Naive B cell (primary cell): ENCODE data around the gene IDI2. TPM values are rescaled to one million over a fixed set of nuclear protein-coding genes. Genes with fewer than 3 reads are reported as not detected.

ENCODE experiments used
- ATAC-seq, 2 donors: fragments of 150-1000 bp; cut with Tn5 transposase; 2 replicates each; pipeline ENCODE4 v1.10.0; 2021; ENCODE audit warnings: low read depth in 2 of 2, mild to moderate bottlenecking in 2 of 2, moderate library complexity in 2 of 2
- DNase-seq: peaks from one replicate; pipeline ENCODE4 v3.0.0; 2022
- H3K27ac Mint-ChIP-seq, 6 donors: one replicate each; pipeline ENCODE4 v1.8.0; 2020 to 2022; ENCODE audit warnings: mild to moderate bottlenecking in 6 of 6, mixed read lengths in 6 of 6, moderate library complexity in 5 of 6, inconsistent platforms in 2 of 6
- H3K27me3 Mint-ChIP-seq, 3 donors: one replicate each; pipeline ENCODE4 v1.8.0; 2021 to 2022; ENCODE audit warnings: mixed read lengths in 3 of 3, mild to moderate bottlenecking in 1 of 3
- H3K36me3 Mint-ChIP-seq, 2 donors: one replicate each; pipeline ENCODE4 v1.8.0; 2020 to 2022; ENCODE audit warnings: mixed read lengths in 2 of 2, inconsistent platforms in 1 of 2, mild to moderate bottlenecking in 1 of 2
- H3K4me1 Mint-ChIP-seq, 3 donors: one replicate each; pipeline ENCODE4 v1.8.0; 2020 to 2022; ENCODE audit warnings: mixed read lengths in 3 of 3, inconsistent platforms in 1 of 3, mild to moderate bottlenecking in 1 of 3, moderate library complexity in 1 of 3
- H3K4me3 Mint-ChIP-seq, 8 donors: one replicate each; pipeline ENCODE4 v1.8.0; 2020 to 2022; ENCODE audit warnings: mild to moderate bottlenecking in 8 of 8, mixed read lengths in 8 of 8, moderate library complexity in 8 of 8, inconsistent platforms in 2 of 8
- H3K9me3 Mint-ChIP-seq, 7 donors: one replicate each; pipeline ENCODE4 v1.8.0; 2020 to 2022; ENCODE audit warnings: mixed read lengths in 7 of 7, mild to moderate bottlenecking in 5 of 7, inconsistent platforms in 2 of 7, moderate library complexity in 1 of 7
- polyA plus RNA-seq, 6 donors: library from polyadenylated mRNA; unstranded; fragments of 300-500 nt; fragmentation: Illumina TruSeq; gene quantifications; one replicate each; pipeline ENCODE4 v1.2.3, GENCODE V29; 2021; ENCODE audit warnings: low read depth in 6 of 6

Gene IDI2
- polyA plus RNA-seq, 6 donors from 2014 or later = not detected

DNA sequence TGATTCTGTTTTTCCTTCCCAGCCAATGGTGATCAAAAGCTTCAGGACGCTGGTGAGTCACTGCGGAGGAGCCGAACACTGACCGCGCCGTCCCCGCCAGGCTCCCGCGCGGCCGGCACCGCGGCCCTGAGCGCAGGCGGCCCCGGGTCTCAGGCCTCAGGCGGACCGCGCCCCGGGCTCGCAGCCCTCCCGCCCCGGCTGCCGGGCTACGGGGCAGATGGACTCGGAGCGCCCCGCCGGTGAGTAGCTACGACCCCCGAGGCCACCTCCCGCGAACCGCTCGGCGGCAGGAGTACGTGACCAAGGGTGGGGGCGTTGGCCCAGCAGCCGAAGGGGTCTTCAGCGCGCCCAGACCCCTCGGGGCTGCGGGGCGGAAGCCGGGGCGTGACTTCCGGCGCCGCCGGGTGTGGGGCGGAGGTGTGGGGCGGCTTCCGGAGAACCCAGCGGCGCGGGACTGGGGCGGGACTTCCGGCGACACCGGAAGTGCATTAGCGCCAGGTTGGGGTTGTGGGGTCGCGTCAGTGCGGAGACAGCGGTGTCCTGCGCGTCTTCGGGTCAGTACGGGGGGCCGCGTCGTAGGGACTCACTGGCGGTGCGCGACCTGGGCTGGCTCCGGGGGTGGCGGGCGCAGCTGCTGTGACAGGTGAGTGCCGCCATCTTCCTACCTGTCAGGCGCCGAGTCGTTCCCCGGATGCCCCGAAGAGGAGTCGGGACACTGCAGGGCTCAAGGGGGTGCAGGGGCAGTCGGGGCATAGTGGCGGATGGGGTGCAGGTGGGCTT, 30.9 kb upstream of the IDI2 start, which contains the start of gene WDR37:
TSS of gene WDR37 (plus strand) at position 60 of the 780 bp plus-strand sequence. CDS start 15,771 bp downstream, outside the sequence.
- DNase-seq (peak; percentile 89), ATAC-seq (peak; percentile 94)
- Mint-ChIP-seq H3K4me1 (peaks cover 52 to 80% (median 74%) of the 10 kb centered on the region in 3 donors), H3K27me3 (no peaks in the 10 kb centered on the region), H3K4me3 (peak within 1 kb of the TSS; percentile 91 to 99 (median 96)), H3K36me3 (no peaks in the 10 kb centered on the region), H3K27ac (peak within 1 kb of the TSS; percentile 92 to 98 (median 96)), H3K9me3 (no peaks in the 10 kb centered on the region)

DNA sequence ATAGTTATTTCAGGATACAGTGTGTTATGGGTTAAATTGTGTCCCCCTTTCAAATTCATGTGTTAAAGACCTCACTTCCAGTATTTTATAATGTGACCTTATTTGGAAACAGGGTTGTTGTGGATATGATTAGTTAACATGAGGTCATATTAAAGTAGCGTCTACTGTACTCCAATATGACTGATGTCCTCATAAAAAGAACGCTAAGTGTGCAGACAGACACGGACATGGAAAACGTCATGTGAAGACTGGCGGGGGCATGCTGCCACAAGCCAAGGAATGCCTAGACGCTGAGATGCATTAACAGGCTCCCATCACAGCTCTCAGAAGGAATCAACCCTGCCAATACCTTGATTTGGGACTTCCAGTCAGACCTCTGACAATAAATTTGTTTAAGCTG, 29.0 kb upstream of the IDI2 start:
- Mint-ChIP-seq H3K4me1 (peaks cover 41 to 73% (median 57%) of the 10 kb centered on the region in 3 donors), H3K9me3 (no peaks in the 10 kb centered on the region)

DNA sequence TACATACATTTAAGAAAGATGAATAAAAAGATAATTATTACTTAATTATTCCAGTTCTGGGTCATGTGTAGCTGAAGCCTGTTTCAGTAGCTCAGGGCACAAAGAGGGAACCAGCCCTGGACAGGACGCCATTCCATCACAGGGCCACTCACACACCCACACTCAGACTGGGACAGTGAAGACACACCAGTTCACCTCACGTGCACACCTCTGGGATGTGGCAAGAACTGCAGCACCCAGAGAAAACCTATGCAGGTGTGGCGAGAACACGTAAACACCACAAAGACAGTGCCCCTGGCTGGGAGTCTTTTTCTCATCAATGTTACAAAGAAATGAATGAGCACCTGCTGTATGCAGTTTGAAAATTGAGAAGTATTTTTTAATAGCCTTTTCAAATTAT, 24.9 kb upstream of the IDI2 start:
- no peak for DNase-seq
- H3K36me3 Mint-ChIP-seq = no peaks in the 10 kb centered on the region

More for the DNA sequence above, 29.0 kb upstream of the IDI2 start:
- Mint-ChIP-seq H3K4me3 (peak overlapping the region; percentile 35 to 99 (median 83)), H3K27me3 (no peaks in the 10 kb centered on the region), H3K27ac (peak overlapping the region in 5 of 6 donors; percentile 16 to 95 (median 69)), H3K36me3 (no peaks in the 10 kb centered on the region)
- ATAC-seq (no peak), DNase-seq (no peak)

DNA sequence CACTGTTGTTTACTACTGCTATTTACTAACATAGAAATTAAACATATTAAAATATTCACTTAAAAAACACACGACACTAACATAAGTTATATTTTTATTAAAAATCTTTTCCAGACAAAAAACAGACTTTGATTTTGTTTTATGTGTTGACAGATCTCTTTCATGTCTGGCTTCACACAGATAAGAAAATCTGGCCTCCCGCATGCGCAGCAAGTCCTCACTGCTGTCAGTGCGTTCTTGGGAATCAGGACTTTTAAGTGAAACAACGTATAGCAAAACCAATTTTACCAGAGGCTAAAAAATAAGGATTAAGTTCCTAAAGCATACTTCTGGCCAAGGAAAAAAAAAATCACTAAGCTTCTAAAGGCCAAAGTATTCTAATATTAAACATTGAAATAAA, 24.5 kb upstream of the IDI2 start:
- DNase-seq (no peak), ATAC-seq (no peak)
- Mint-ChIP-seq H3K4me1 (peaks cover 38 to 65% (median 59%) of the 10 kb centered on the region in 3 donors), H3K4me3 (peak overlapping the region; percentile 91 to 97 (median 96)), H3K27me3 (no peaks in the 10 kb centered on the region), H3K36me3 (no peaks in the 10 kb centered on the region), H3K9me3 (peaks cover 0 to 3% (median 0%) of the 10 kb centered on the region in 7 donors), H3K27ac (peak overlapping the region in 5 of 6 donors; percentile 98 to 100 (median 100))

More for the DNA sequence above, 24.9 kb upstream of the IDI2 start:
- H3K27ac Mint-ChIP-seq = peak overlapping the region in 5 of 6 donors; percentile 53 to 100 (median 99)
- H3K9me3 Mint-ChIP-seq = peaks cover 0 to 3% (median 0%) of the 10 kb centered on the region in 7 donors
- ATAC-seq = no peak
- no peaks in the 10 kb centered on the region for H3K27me3 Mint-ChIP-seq
- H3K4me1 Mint-ChIP-seq = peaks cover 36 to 64% (median 58%) of the 10 kb centered on the region in 3 donors
- H3K4me3 Mint-ChIP-seq = peak overlapping the region; percentile 52 to 96 (median 92)

DNA sequence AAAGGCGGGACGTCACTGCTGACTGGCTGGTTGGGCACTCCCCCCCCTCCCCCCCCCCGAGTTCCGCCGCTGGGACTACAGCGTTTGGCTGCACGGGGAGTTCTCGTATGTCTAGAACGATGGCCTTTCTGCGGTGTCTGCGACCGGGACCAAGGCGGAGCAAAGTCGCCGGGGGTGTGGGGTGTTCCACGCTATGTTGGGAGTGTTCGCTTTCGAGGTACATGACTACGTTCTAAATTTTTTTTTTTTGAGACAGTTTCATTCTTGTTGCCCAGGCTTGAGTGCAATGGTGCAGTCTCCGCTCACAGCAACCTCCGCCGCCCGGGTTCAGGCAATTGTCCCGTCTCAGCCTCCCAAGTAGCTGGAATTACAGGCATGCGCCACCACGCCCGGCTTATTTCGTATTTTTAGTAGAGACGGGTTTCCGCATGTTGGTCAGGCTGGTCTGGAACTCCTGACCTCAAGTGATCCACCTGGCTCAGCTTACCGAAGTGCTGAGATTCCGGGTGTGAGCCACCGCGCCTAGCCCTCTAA, 23.8 kb upstream of the IDI2 start:
- Mint-ChIP-seq H3K36me3 (no peaks in the 10 kb centered on the region), H3K27me3 (no peaks in the 10 kb centered on the region), H3K4me3 (peak overlapping the region; percentile 91 to 97 (median 96)), H3K27ac (peak overlapping the region; percentile 98 to 100 (median 100)), H3K4me1 (peaks cover 40 to 65% (median 59%) of the 10 kb centered on the region in 3 donors), H3K9me3 (peaks cover 0 to 3% (median 0%) of the 10 kb centered on the region in 7 donors)
- ATAC-seq (no peak), DNase-seq (no peak)

- H3K27me3 Mint-ChIP-seq = no peaks in the 10 kb centered on the region
- H3K9me3 Mint-ChIP-seq = peaks cover 0 to 3% (median 0%) of the 10 kb centered on the region in 7 donors
- H3K27ac Mint-ChIP-seq = peak within 1 kb of the TSS; percentile 98 to 100 (median 100)
- peak; percentile 76 to 77 for ATAC-seq
- H3K4me3 Mint-ChIP-seq = peak within 1 kb of the TSS; percentile 91 to 97 (median 96)
- peak; percentile 98 for DNase-seq
- peaks cover 41 to 68% (median 59%) of the 10 kb centered on the region in 3 donors for H3K4me1 Mint-ChIP-seq
- H3K36me3 Mint-ChIP-seq = no peaks in the 10 kb centered on the region
Observed at GRCh38 chr10:1048732-1049424, 23.2 kb upstream of the IDI2 start, which contains the start of gene IDI1. Gene IDI1, minus strand, starts transcription at chr10:1049119. Its CDS starts 116 bp downstream, at chr10:1049003.

- peak; percentile 69 for DNase-seq
- H3K27me3 Mint-ChIP-seq = no peaks in the 10 kb centered on the region
- ATAC-seq = peak; percentile 29 to 30
Observed at GRCh38 chr10:1048349-1048731, 22.7 kb upstream of the IDI2 start.

GRCh38 chr10:1047937-1048336, 22.3 kb upstream of the IDI2 start:
- H3K27me3 Mint-ChIP-seq = no peaks in the 10 kb centered on the region
- DNase-seq (no peak), ATAC-seq (no peak)
- H3K36me3 Mint-ChIP-seq = peaks cover 0 to 5% of the 10 kb centered on the region in 2 donors
- peaks cover 0 to 3% (median 0%) of the 10 kb centered on the region in 7 donors for H3K9me3 Mint-ChIP-seq
- H3K27ac Mint-ChIP-seq = peak overlapping the region; percentile 98 to 100 (median 100)
- H3K4me1 Mint-ChIP-seq = peaks cover 42 to 68% (median 59%) of the 10 kb centered on the region in 3 donors
- H3K4me3 Mint-ChIP-seq = peak overlapping the region; percentile 91 to 97 (median 96)

More at GRCh38 chr10:1048349-1048731, 22.7 kb upstream of the IDI2 start:
- Mint-ChIP-seq H3K4me1 (peaks cover 41 to 68% (median 59%) of the 10 kb centered on the region in 3 donors), H3K27ac (peak overlapping the region; percentile 98 to 100 (median 100)), H3K36me3 (peaks cover 0 to 2% of the 10 kb centered on the region in 2 donors), H3K4me3 (peak overlapping the region; percentile 91 to 97 (median 96)), H3K9me3 (peaks cover 0 to 3% (median 0%) of the 10 kb centered on the region in 7 donors)

DNA sequence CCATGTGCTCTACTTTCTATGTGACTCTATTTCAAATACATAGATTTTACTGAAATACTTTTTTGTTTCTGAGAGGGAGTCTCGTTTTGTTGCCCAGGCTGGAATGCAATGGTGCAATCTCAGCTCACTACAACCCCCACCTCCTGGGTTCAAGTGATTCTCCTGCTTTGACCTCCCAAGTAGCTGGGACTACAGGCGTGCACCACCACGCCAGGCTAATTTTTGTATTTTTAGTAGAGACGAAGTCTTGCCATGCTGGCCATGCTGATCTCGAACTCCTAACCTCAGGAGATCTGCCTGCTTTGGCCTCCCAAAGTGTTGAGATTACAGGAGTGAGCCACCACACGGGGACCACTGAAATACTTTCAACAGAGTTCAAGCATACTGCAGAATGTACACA, 19.8 kb upstream of the IDI2 start:
- DNase-seq (no peak), ATAC-seq (no peak)
- H3K36me3 Mint-ChIP-seq = peaks cover 0 to 9% of the 10 kb centered on the region in 2 donors
- no peaks in the 10 kb centered on the region for H3K27me3 Mint-ChIP-seq
- peak overlapping the region; percentile 92 to 99 (median 98) for H3K27ac Mint-ChIP-seq
- peaks cover 36 to 52% (median 50%) of the 10 kb centered on the region in 3 donors for H3K4me1 Mint-ChIP-seq
- H3K4me3 Mint-ChIP-seq = peak overlapping the region; percentile 19 to 93 (median 55)
- peaks cover 0 to 3% (median 0%) of the 10 kb centered on the region in 7 donors for H3K9me3 Mint-ChIP-seq

DNA sequence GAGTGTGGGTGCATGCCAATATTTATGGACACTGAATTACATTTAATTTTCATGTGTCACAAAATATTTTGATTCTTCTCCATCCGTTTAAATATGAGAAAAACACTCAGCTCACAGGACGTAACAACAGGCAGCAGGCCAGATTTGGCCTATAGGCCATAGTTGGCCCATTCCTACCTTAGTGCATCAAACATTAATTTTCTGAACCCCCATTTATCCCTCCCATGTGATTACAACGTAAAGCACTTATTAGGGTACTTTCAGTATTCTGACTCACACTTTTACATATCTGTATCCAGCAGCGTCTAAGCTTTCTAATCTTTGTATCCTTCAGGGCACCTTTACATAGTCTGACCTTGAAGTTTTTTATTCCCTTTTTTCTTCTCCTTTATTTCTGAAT, 19.3 kb upstream of the IDI2 start:
- H3K4me1 Mint-ChIP-seq = peaks cover 36 to 53% (median 50%) of the 10 kb centered on the region in 3 donors
- H3K27me3 Mint-ChIP-seq = no peaks in the 10 kb centered on the region
- peak overlapping the region; percentile 92 to 99 (median 98) for H3K27ac Mint-ChIP-seq
- H3K9me3 Mint-ChIP-seq = peaks cover 0 to 3% (median 0%) of the 10 kb centered on the region in 7 donors
- no peak for ATAC-seq
- no peak for DNase-seq
- H3K36me3 Mint-ChIP-seq = peaks cover 0 to 13% of the 10 kb centered on the region in 2 donors
- H3K4me3 Mint-ChIP-seq = peak overlapping the region; percentile 15 to 93 (median 55)

GRCh38 chr10:1044146-1044545, 18.5 kb upstream of the IDI2 start:
- H3K27ac Mint-ChIP-seq = peak overlapping the region; percentile 92 to 99 (median 99)
- H3K9me3 Mint-ChIP-seq = peaks cover 0 to 3% (median 0%) of the 10 kb centered on the region in 7 donors
- peaks cover 36 to 48% (median 48%) of the 10 kb centered on the region in 3 donors for H3K4me1 Mint-ChIP-seq
- peaks cover 0 to 13% of the 10 kb centered on the region in 2 donors for H3K36me3 Mint-ChIP-seq
- no peaks in the 10 kb centered on the region for H3K27me3 Mint-ChIP-seq
- DNase-seq = no peak
- H3K4me3 Mint-ChIP-seq = peak overlapping the region; percentile 86 to 95 (median 92)
- no peak for ATAC-seq

GRCh38 chr10:1043532-1043995, 17.9 kb upstream of the IDI2 start:
- ATAC-seq (peak; percentile 66 to 67), DNase-seq (peak; percentile 72)
- Mint-ChIP-seq H3K9me3 (peaks cover 0 to 2% (median 0%) of the 10 kb centered on the region in 7 donors), H3K36me3 (peaks cover 0 to 13% of the 10 kb centered on the region in 2 donors), H3K27me3 (no peaks in the 10 kb centered on the region), H3K4me1 (peaks cover 32 to 48% (median 42%) of the 10 kb centered on the region in 3 donors), H3K27ac (peak overlapping the region; percentile 92 to 99 (median 99)), H3K4me3 (peak overlapping the region; percentile 86 to 95 (median 92))
